Measurements from ENCODE around the gene NME3.

DNA sequence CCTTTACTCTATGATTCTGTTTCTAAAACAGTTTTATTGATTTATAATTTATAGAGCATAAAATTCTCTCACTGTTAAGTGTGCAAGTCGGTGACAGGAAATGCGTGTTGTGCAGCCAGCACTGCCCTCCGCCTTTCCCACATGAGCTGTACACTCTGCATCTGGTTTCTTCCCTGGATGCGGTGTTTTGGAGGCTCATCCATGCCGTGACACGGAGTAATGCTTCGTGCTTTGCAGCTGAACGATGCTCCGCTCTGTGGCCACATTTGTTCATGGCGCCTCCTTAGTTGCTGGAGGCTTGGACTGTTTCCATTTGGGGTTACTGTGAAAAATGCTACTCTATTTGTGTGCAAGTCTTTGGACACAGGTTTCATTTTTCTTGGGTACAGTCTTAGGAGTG lies 29.4 kb upstream of the NME3 start:
- TF ChIP-seq, protein P1, sequence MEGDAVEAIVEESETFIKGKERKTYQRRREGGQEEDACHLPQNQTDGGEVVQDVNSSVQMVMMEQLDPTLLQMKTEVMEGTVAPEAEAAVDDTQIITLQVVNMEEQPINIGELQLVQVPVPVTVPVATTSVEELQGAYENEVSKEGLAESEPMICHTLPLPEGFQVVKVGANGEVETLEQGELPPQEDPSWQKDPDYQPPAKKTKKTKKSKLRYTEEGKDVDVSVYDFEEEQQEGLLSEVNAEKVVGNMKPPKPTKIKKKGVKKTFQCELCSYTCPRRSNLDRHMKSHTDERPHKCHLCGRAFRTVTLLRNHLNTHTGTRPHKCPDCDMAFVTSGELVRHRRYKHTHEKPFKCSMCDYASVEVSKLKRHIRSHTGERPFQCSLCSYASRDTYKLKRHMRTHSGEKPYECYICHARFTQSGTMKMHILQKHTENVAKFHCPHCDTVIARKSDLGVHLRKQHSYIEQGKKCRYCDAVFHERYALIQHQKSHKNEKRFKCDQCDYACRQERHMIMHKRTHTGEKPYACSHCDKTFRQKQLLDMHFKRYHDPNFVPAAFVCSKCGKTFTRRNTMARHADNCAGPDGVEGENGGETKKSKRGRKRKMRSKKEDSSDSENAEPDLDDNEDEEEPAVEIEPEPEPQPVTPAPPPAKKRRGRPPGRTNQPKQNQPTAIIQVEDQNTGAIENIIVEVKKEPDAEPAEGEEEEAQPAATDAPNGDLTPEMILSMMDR (IDR thresholded peaks at IDR 0.05; ENCODE audit: low read depth, low read length, missing input control), result no peak
- TF ChIP-seq YY1 (IDR thresholded peaks at IDR 0.05), result no peak
- no peak for TF ChIP-seq FOXA2 (IDR thresholded peaks at IDR 0.05)
